Measurements from ENCODE around the gene NIM1K.
"Not testable (repeated sequence)": the region's sequence is repeated elsewhere in the genome, so short reads cannot be mapped to it uniquely, and the experiment has no call there.

NIM1K gene

DNA sequence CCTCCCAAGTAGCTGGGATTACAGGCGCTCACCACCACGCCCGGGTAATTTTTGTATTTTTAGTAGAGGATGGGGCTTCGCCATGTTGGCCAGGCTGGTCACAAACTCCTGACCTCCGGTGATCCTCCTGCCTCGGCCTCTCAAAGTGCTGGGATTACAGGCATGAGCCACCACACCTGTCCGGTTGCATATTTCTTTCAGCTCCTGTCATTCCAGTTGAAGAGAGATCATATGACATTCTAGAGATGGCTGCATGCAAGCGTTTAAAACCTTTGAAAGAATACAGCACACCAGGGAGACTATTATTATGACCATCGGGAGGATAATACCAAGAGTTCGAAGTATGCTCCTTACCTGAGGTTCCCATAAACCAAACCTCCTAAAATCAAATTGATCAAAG, 9.6 kb upstream of the NIM1K start:
- Histone ChIP-seq H3K9ac (ENCODE audit: low read depth in 1 of 2, low read length in 2 of 2) (no peak overlapping the region), H3K4me3 (ENCODE audit: low read length in 2 of 2) (no peak overlapping the region), H3K9me3 (ENCODE audit: control insufficient read depth in 2 of 2, low read length in 2 of 2) (no peaks in the 10 kb centered on the region), H3K27me3 (ENCODE audit: control insufficient read depth in 2 of 2, insufficient read depth in 2 of 2, low read length in 2 of 2) (no peaks in the 10 kb centered on the region), H3K4me1 (ENCODE audit: control insufficient read depth in 2 of 2, insufficient read depth in 2 of 2, low read length in 2 of 2) (no peaks in the 10 kb centered on the region), H3K27ac (ENCODE audit: low read depth in 2 of 2, low read length in 2 of 2) (no peak overlapping the region), H3K36me3 (ENCODE audit: control insufficient read depth in 2 of 2, insufficient read depth in 2 of 2, low read length in 2 of 2) (no peaks in the 10 kb centered on the region)

DNA sequence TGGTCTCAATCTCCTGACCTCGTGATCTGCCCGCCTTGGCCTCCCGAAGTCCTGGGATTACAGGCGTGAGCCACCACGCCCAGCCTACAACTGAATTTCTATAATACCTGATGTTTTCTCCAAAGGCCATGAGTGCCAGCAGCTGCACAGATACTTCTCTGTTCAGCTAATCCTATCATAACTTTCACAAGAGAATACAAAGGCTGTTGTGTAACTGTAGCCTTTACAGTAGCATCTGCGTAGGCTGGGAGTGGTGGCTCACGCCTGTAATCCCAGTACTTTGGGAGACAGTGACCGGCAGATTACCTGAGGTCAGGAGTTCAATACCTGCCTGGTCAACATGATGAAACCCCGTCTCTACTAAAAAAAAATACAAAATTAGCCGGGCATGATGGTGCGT, 8.9 kb upstream of the NIM1K start:
- H3K27ac ChIP-seq (ENCODE audit: low read depth in 2 of 2, low read length in 2 of 2); H3K9me3 ChIP-seq (ENCODE audit: control insufficient read depth in 2 of 2, low read length in 2 of 2); H3K9ac ChIP-seq (ENCODE audit: low read depth in 1 of 2, low read length in 2 of 2); H3K36me3 ChIP-seq (ENCODE audit: control insufficient read depth in 2 of 2, insufficient read depth in 2 of 2, low read length in 2 of 2); H3K4me1 ChIP-seq (ENCODE audit: control insufficient read depth in 2 of 2, insufficient read depth in 2 of 2, low read length in 2 of 2); H3K27me3 ChIP-seq (ENCODE audit: control insufficient read depth in 2 of 2, insufficient read depth in 2 of 2, low read length in 2 of 2); H3K4me3 ChIP-seq (ENCODE audit: low read length in 2 of 2): not testable (repeated sequence)

DNA sequence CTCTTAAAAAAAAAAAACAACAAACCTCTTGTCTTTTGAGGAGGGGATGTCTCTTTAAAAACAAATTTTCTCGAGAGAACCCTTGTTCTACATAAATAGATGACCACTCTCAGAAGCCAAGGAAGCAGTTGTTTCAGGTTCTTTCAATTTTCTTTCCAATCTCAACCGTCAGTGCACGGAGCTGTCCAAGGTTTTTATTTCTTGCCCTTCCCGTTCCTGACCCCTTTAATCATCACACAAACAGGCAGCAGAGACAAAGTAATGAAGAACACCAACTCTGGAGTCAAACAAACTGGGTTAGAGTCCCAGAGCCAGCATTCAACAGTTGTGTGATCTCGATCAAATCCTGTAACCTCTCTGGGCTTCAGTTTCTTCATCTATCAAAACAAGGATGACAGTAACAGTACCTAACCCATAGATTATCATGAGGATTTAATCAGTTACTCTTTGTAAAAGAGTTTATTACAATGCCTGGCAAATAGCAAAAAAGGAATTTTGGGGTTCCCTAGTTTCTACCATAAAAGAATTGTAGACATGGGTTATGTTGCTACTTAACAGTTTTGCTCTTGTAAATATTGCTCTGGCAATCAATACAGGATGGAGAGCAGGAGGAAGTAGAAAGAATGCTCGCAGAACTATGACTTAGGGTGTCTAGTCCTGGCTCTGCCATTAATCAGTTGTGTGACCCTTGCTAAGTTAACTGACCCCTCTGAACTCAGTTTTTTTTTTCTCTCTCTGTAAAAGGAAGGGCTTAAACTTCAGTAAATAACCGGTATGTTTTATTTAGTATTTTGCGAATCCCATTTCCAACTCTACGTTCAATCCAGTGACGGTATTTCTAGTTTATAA, 1.0 kb upstream of the NIM1K start:
- Histone ChIP-seq H3K27me3 (ENCODE audit: control insufficient read depth in 2 of 2, insufficient read depth in 2 of 2, low read length in 2 of 2) (peaks cover 3 to 24% of the 10 kb centered on the region in 2 donors), H3K9ac (ENCODE audit: low read depth in 1 of 2, low read length in 2 of 2) (no peak overlapping the region), H3K36me3 (ENCODE audit: control insufficient read depth in 2 of 2, insufficient read depth in 2 of 2, low read length in 2 of 2) (no peaks in the 10 kb centered on the region), H3K4me3 (ENCODE audit: low read length in 2 of 2) (peak overlapping the region in 1 of 2 donors; percentile 67), H3K27ac (ENCODE audit: low read depth in 2 of 2, low read length in 2 of 2) (no peak overlapping the region), H3K9me3 (ENCODE audit: control insufficient read depth in 2 of 2, low read length in 2 of 2) (no peaks in the 10 kb centered on the region), H3K4me1 (ENCODE audit: control insufficient read depth in 2 of 2, insufficient read depth in 2 of 2, low read length in 2 of 2) (peaks cover 11 to 17% of the 10 kb centered on the region in 2 donors)

DNA sequence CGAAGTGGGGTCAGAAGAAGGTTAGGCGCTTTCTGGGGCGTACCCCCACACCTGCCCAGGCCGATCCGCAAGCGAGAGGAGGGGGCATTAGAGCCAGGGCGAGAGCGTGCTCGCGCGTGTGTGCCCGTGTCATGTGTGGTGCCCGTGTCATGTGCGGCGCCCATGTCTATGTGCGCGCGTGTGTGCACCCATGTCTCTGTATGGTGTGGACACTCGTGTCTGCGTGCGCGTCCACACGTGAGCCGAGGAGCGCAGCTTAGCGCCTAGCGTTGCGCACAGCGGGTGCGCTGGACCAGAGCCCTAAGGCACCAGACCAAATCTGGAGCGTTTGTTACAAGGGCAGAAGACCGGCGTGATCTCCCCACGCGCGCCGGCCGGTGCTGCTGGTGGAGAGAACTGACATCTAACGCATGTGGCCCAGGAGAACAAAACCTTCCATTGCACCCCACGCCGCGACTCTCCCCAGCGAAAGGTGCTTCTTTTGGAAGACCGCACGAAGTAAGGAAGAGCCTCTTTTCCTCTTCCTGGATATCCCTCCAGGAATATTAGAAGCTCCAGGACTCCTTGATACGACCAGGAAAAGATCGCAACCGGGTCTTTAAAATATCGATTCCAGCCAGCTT, 644 bp downstream of the NIM1K start:
- Histone ChIP-seq H3K4me1 (ENCODE audit: control insufficient read depth in 2 of 2, insufficient read depth in 2 of 2, low read length in 2 of 2) (peaks cover 11 to 17% of the 10 kb centered on the region in 2 donors), H3K4me3 (ENCODE audit: low read length in 2 of 2) (peak overlapping the region; percentile 63 to 67), H3K9me3 (ENCODE audit: control insufficient read depth in 2 of 2, low read length in 2 of 2) (no peaks in the 10 kb centered on the region), H3K36me3 (ENCODE audit: control insufficient read depth in 2 of 2, insufficient read depth in 2 of 2, low read length in 2 of 2) (no peaks in the 10 kb centered on the region), H3K27ac (ENCODE audit: low read depth in 2 of 2, low read length in 2 of 2) (no peak overlapping the region), H3K9ac (ENCODE audit: low read depth in 1 of 2, low read length in 2 of 2) (peak overlapping the region; percentile 8 to 31), H3K27me3 (ENCODE audit: control insufficient read depth in 2 of 2, insufficient read depth in 2 of 2, low read length in 2 of 2) (peaks cover 3 to 24% of the 10 kb centered on the region in 2 donors)

DNA sequence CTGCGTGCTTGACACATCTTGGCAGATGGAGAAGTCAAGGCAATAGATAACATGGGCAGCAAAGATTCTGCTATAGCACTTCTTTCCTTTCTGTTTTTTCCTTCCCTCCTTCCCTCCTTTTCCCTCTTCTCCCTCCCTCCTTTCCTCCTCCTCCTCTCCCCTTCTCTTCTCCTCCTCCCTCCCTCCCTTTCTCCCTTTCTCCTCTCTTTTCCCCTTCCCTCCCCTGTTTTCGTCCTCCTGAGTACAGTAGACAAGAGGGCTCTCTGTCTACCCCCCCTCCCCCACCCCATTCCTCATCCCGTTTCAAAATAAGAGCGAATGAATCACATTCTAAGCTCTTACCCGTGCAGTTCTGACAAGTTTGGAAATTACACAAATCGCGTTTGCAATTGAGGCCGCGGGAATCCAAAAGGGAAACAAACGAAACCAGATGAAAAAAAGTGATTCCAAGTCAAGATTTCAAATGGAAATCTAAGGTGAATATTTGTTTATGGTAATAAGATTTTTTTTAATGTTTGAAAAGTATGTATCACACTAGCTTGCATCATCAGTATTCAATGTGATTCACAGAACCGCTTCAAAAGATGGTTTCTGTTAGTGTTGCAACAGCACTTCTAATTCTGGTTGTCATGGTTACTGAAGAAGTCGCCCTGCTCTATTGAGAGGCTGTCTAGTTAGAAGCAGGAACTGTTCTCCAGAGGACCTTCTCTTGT, 1.3 kb downstream of the NIM1K start:
- H3K27ac ChIP-seq (ENCODE audit: low read depth in 2 of 2, low read length in 2 of 2), result no peak overlapping the region
- H3K4me1 ChIP-seq (ENCODE audit: control insufficient read depth in 2 of 2, insufficient read depth in 2 of 2, low read length in 2 of 2), result peaks cover 11 to 17% of the 10 kb centered on the region in 2 donors
- no peaks in the 10 kb centered on the region for H3K9me3 ChIP-seq (ENCODE audit: control insufficient read depth in 2 of 2, low read length in 2 of 2)
- no peaks in the 10 kb centered on the region for H3K36me3 ChIP-seq (ENCODE audit: control insufficient read depth in 2 of 2, insufficient read depth in 2 of 2, low read length in 2 of 2)
- peak overlapping the region; percentile 8 to 31 for H3K9ac ChIP-seq (ENCODE audit: low read depth in 1 of 2, low read length in 2 of 2)
- H3K4me3 ChIP-seq (ENCODE audit: low read length in 2 of 2), result peak overlapping the region; percentile 63 to 67
- H3K27me3 ChIP-seq (ENCODE audit: control insufficient read depth in 2 of 2, insufficient read depth in 2 of 2, low read length in 2 of 2), result peaks cover 3 to 24% of the 10 kb centered on the region in 2 donors

DNA sequence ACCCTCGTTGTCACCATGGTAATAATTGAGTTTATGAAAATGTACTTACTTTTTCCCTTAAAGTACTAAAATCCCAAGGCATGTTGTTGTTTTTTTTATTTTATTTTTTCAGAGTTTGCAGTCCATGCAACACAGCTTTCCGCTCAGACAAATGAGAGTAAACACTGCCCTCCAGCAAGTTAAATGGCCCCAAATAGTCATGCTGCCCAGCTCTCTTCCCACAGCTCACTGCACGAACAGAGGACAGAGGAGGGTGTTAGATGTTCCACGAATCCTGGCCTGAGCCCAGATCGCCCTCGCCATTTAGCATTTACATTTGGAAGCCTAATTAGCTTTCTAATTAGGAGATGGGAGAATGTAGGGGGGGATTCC, 1.9 kb downstream of the NIM1K start:
- Histone ChIP-seq H3K27me3 (ENCODE audit: control insufficient read depth in 2 of 2, insufficient read depth in 2 of 2, low read length in 2 of 2) (peaks cover 3 to 24% of the 10 kb centered on the region in 2 donors), H3K36me3 (ENCODE audit: control insufficient read depth in 2 of 2, insufficient read depth in 2 of 2, low read length in 2 of 2) (no peaks in the 10 kb centered on the region), H3K27ac (ENCODE audit: low read depth in 2 of 2, low read length in 2 of 2) (no peak overlapping the region), H3K4me3 (ENCODE audit: low read length in 2 of 2) (no peak overlapping the region), H3K9ac (ENCODE audit: low read depth in 1 of 2, low read length in 2 of 2) (no peak overlapping the region), H3K9me3 (ENCODE audit: control insufficient read depth in 2 of 2, low read length in 2 of 2) (no peaks in the 10 kb centered on the region), H3K4me1 (ENCODE audit: control insufficient read depth in 2 of 2, insufficient read depth in 2 of 2, low read length in 2 of 2) (peaks cover 11 to 17% of the 10 kb centered on the region in 2 donors)

DNA sequence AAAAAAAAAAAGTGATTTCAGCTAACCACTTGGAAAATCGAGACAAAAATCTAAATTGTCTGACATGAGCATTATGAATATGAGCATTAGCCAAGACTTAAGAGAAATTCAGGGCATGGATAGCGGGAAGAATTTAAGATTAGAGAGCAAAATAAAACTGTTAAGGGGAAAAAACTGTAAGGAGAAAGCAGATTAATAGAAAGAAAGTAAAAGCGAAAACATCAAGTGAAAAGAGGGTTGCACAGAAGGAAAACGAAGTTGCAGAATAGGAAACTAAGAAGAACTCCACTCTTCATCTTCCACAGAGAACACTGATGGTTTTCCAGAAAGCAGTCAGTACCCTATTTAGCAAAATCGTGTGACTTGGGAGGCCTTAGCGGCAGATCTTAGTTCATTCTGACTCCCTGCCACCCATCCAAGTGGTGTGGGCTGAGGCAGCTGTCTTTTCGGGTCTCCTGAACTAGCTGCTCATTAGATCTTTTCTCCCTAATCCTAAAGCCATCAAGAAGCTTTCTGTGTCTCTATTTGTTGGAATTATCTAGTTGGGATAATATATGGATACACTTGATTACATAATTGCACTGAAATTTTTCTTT, 3.7 kb downstream of the NIM1K start:
- Histone ChIP-seq H3K4me3 (ENCODE audit: low read length in 2 of 2) (no peak overlapping the region), H3K27me3 (ENCODE audit: control insufficient read depth in 2 of 2, insufficient read depth in 2 of 2, low read length in 2 of 2) (peaks cover 3 to 24% of the 10 kb centered on the region in 2 donors), H3K4me1 (ENCODE audit: control insufficient read depth in 2 of 2, insufficient read depth in 2 of 2, low read length in 2 of 2) (peaks cover 11 to 17% of the 10 kb centered on the region in 2 donors), H3K27ac (ENCODE audit: low read depth in 2 of 2, low read length in 2 of 2) (no peak overlapping the region), H3K9ac (ENCODE audit: low read depth in 1 of 2, low read length in 2 of 2) (no peak overlapping the region), H3K9me3 (ENCODE audit: control insufficient read depth in 2 of 2, low read length in 2 of 2) (no peaks in the 10 kb centered on the region), H3K36me3 (ENCODE audit: control insufficient read depth in 2 of 2, insufficient read depth in 2 of 2, low read length in 2 of 2) (no peaks in the 10 kb centered on the region)

DNA sequence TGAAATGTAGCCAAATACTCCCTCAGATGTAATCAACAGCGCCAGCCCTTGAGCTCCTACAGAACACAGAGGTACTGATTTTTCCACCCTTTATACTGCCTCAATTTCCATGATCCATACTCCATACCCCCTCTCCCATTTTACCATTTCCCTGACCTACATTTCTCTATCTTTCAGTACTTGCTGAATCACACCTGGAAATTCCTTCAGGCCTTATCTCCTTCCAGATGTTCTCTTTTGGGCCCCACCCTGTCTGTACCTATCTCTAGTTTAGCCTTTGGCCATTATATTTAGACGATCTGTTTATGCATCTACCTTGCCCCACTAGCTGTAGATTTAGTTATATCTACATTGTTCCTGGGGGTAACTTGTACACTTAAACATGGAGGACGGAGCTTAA, 5.5 kb downstream of the NIM1K start:
- H3K9me3 ChIP-seq (ENCODE audit: control insufficient read depth in 2 of 2, low read length in 2 of 2), result no peaks in the 10 kb centered on the region
- H3K27me3 ChIP-seq (ENCODE audit: control insufficient read depth in 2 of 2, insufficient read depth in 2 of 2, low read length in 2 of 2), result peaks cover 3 to 13% of the 10 kb centered on the region in 2 donors
- H3K27ac ChIP-seq (ENCODE audit: low read depth in 2 of 2, low read length in 2 of 2), result no peak overlapping the region
- H3K4me1 ChIP-seq (ENCODE audit: control insufficient read depth in 2 of 2, insufficient read depth in 2 of 2, low read length in 2 of 2), result peaks cover 7% of the 10 kb centered on the region in 2 donors
- no peak overlapping the region for H3K4me3 ChIP-seq (ENCODE audit: low read length in 2 of 2)
- H3K36me3 ChIP-seq (ENCODE audit: control insufficient read depth in 2 of 2, insufficient read depth in 2 of 2, low read length in 2 of 2), result no peaks in the 10 kb centered on the region
- H3K9ac ChIP-seq (ENCODE audit: low read depth in 1 of 2, low read length in 2 of 2), result no peak overlapping the region

DNA sequence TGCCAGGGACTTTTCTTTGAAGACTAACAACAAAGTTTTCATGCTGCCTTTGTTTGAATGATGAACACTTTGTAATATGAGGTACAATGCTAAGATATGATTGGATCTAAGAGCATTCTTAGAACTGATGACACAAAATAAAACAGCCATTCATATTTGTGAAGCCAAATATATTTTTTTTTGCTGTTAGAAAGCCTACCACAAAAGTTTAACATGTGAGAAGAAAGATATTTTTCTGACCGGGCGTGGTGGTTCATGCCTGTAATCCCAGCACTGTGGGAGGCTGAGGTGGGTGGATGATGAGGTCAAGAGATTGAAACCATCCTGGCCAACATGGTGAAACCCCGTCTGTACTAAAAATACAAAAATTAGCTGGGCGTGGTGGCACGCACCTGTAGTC, 9.4 kb downstream of the NIM1K start:
- H3K27ac ChIP-seq (ENCODE audit: low read depth in 2 of 2, low read length in 2 of 2); H3K4me1 ChIP-seq (ENCODE audit: control insufficient read depth in 2 of 2, insufficient read depth in 2 of 2, low read length in 2 of 2); H3K9ac ChIP-seq (ENCODE audit: low read depth in 1 of 2, low read length in 2 of 2); H3K36me3 ChIP-seq (ENCODE audit: control insufficient read depth in 2 of 2, insufficient read depth in 2 of 2, low read length in 2 of 2); H3K9me3 ChIP-seq (ENCODE audit: control insufficient read depth in 2 of 2, low read length in 2 of 2); H3K27me3 ChIP-seq (ENCODE audit: control insufficient read depth in 2 of 2, insufficient read depth in 2 of 2, low read length in 2 of 2); H3K4me3 ChIP-seq (ENCODE audit: low read length in 2 of 2): not testable (repeated sequence)

DNA sequence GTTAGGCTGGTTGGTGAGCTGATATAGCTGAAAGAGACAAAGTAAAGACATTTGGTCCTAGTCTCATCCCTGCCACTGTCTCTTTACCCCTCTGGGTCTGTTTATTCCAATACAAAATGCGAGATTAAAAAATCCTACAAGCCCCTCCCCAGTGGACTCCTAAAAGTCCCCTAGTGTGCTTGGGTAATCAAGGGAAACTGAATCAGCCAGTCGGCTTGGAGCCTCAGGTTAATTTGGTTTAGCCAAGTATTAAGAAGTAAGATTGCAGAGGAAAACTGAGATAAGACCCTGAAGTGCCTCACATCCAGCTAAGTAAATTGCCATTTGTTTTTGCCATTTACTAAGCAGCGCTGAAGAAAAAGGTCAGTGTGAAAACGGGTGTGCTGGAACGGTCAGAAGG, 10.4 kb downstream of the NIM1K start:
- Histone ChIP-seq H3K27ac (ENCODE audit: low read depth in 2 of 2, low read length in 2 of 2) (no peak overlapping the region), H3K4me1 (ENCODE audit: control insufficient read depth in 2 of 2, insufficient read depth in 2 of 2, low read length in 2 of 2) (no peaks in the 10 kb centered on the region), H3K36me3 (ENCODE audit: control insufficient read depth in 2 of 2, insufficient read depth in 2 of 2, low read length in 2 of 2) (no peaks in the 10 kb centered on the region), H3K27me3 (ENCODE audit: control insufficient read depth in 2 of 2, insufficient read depth in 2 of 2, low read length in 2 of 2) (no peaks in the 10 kb centered on the region), H3K9ac (ENCODE audit: low read depth in 1 of 2, low read length in 2 of 2) (no peak overlapping the region), H3K9me3 (ENCODE audit: control insufficient read depth in 2 of 2, low read length in 2 of 2) (no peaks in the 10 kb centered on the region), H3K4me3 (ENCODE audit: low read length in 2 of 2) (no peak overlapping the region)

Measured in mucosa of rectum (tissue), 2 donors.